Ovary (tissue), 9 donors: Measurements from ENCODE around the gene BCL7A. TPM values are rescaled to one million over a fixed set of nuclear protein-coding genes. Genes with fewer than 3 reads are reported as not detected.

Experiments
- DNase-seq, 5 donors: peaks; one replicate each; pipeline ENCODE4 v3.0.0-alpha.2; 2019 to 2020
- H3K27ac ChIP-seq, 2 donors: fragments of 200-600 bp; one replicate each; pipeline versions ENCODE4 v1.5.1 to v1.8.0; 2019 to 2022
- H3K27me3 ChIP-seq: fragments of 200-600 bp; one replicate; pipeline ENCODE4 v1.8.0; 2022
- H3K36me3 ChIP-seq: fragments of 200-600 bp; sonication (generic); one replicate; pipeline ENCODE4 v1.5.1; 2019
- H3K4me1 ChIP-seq: one replicate; pipeline ENCODE4 v1.8.1; 2013; ENCODE audit warnings: mild to moderate bottlenecking, moderate library complexity; ENCODE audit not compliant: insufficient read depth
- H3K4me3 ChIP-seq: fragments of 200-600 bp; sonication (generic); one replicate; pipeline ENCODE4 v1.5.1; 2017
- H3K9me3 ChIP-seq, 2 donors: fragments of 200-600 bp in 1 of 2; sonication (generic) in 1 of 2; one replicate each; pipeline versions ENCODE4 v1.5.1 to v1.8.1; 2013 to 2019; ENCODE audit warnings: mild to moderate bottlenecking in 1 of 2, moderate library complexity in 1 of 2
- CTCF ChIP-seq, 3 donors: fragments of 450-650 bp in 2 of 3; fragments of 200-600 bp in 1 of 3; IDR thresholded peaks; one replicate each; pipeline versions ENCODE4 v1.5.1 to v1.8.0; 2016 to 2022; ENCODE audit warnings: antibody characterized with exemption in 3 of 3, mild to moderate bottlenecking in 1 of 3
- EP300 ChIP-seq: sonication (generic); formaldehyde crosslinking; IDR thresholded peaks from one replicate; pipeline ENCODE4 v1.6.1; 2017; ENCODE audit warnings: antibody characterized with exemption
- POLR2A ChIP-seq: fragments of 450-650 bp; IDR thresholded peaks from one replicate; pipeline ENCODE4 v1.6.1; 2017; ENCODE audit warnings: antibody characterized with exemption, mild to moderate bottlenecking, moderate library complexity
- WGBS, 3 donors: extraction: QIAGEN DNeasy Blood & Tissue Kit in 1 of 3; methylation state at CpG; one replicate each; pipeline versions ENCODE4 v1.1.5 to v1.1.7; 2013 to 2017; 5-methylcytosine and 5-hydroxymethylcytosine counted together
- intact Hi-C, 4 donors: fragments of 100-400 bp; cut with DNase I; formaldehyde crosslinking; loops; one replicate each; pipeline versions ENCODE4 v1.11.0 to v1.15.1; 2022 to 2023
- polyA plus RNA-seq, 2 donors: library from polyadenylated mRNA; stranded (reverse); fragments of 200-250 nt in 1 of 2; fragments of 350-450 nt in 1 of 2; fragmentation: Illumina TruSeq in 1 of 2; extraction: RNeasy Lipid Tissue Mini Kit (QIAGEN cat#74804) in 1 of 2; gene quantifications; one replicate each; pipeline ENCODE4 v1.2.3, GENCODE V29; 2013 to 2014
- total RNA-seq, 7 donors: library from RNA; depleted of rRNA in 2 of 7; stranded (reverse); fragments of >200 nt in 2 of 7; fragmentation: NEBNext Ultra II Directional in 3 of 7; extraction: Animal tissue kit (Norgen Biotek cat#: 25700) in 3 of 7; gene quantifications; one replicate each; pipeline versions ENCODE4 v1.1.0 to v1.2.4, GENCODE V29; 2016 to 2023
- donor health status: DM: no; HTN: no; CAD: no; lungs with moderate emphysema.
- donor health status: DM: no; HTN: no; CAD: no.
- donor health status: Bipolar disorder and iron deficiency.
- donor health status: DM: yes; HTN: yes; CAD: no.
- donor health status: DM: no; HTN: no; CAD: no.
- donor health status: DM: yes; HTN: yes; CAD: no.

BCL7A gene
- total and polyA plus RNA-seq, 9 donors, result 4.4 to 9.1 (median 6.4) TPM

GRCh38 chr12:122094735-122095631 is 73.3 kb downstream of the BCL7A start:
- H3K27me3 ChIP-seq, result no peaks in the 10 kb centered on the region
- H3K4me3 ChIP-seq, result no peak overlapping the region
- intact Hi-C loops, result no loop called here
- TF ChIP-seq EP300 (no peak), POLR2A (no peak), CTCF (IDR thresholded peaks at IDR 0.05) (no peak)
- H3K36me3 ChIP-seq, result no peaks in the 10 kb centered on the region
- peaks cover 73% of the 10 kb centered on the region for H3K4me1 ChIP-seq
- DNase-seq, result no peak
- no peak overlapping the region for H3K27ac ChIP-seq
- WGBS, 3 donors, result 62 to 67% (median 67%) methylated on average over 10 of the region's 10 CpGs
- H3K9me3 ChIP-seq, result no peaks in the 10 kb centered on the region

GRCh38 chr12:122096014-122096413 is 74.3 kb downstream of the BCL7A start:
- TF ChIP-seq EP300, result no peak
- TF ChIP-seq POLR2A, result no peak
- no peak for TF ChIP-seq CTCF (IDR thresholded peaks at IDR 0.05)
- no peak overlapping the region for H3K4me3 ChIP-seq
- no peak for DNase-seq
- H3K27me3 ChIP-seq, result no peaks in the 10 kb centered on the region
- H3K4me1 ChIP-seq, result peaks cover 72% of the 10 kb centered on the region
- no peaks in the 10 kb centered on the region for H3K9me3 ChIP-seq
- peak overlapping the region in 1 of 2 donors; percentile 78 for H3K27ac ChIP-seq
- WGBS, 3 donors, result 49 to 69% (median 54%) methylated on average over 8 to 9 of the region's 9 CpGs
- H3K36me3 ChIP-seq, result no peaks in the 10 kb centered on the region
- intact Hi-C loops, result no loop called here

- no peak for DNase-seq
- Histone ChIP-seq H3K9me3 (no peaks in the 10 kb centered on the region), H3K4me1 (peaks cover 67% of the 10 kb centered on the region), H3K36me3 (no peaks in the 10 kb centered on the region), H3K27ac (peak overlapping the region in 1 of 2 donors; percentile 78), H3K27me3 (no peaks in the 10 kb centered on the region), H3K4me3 (no peak overlapping the region)
- 26 to 50% (median 38%) methylated on average over 20 of the region's 20 CpGs for WGBS, 3 donors
- intact Hi-C loops, result no loop called here
- TF ChIP-seq POLR2A (no peak), EP300 (no peak), CTCF (IDR thresholded peaks at IDR 0.05) (no peak)
Observed at GRCh38 chr12:122096591-122097149, 75.0 kb downstream of the BCL7A start.

GRCh38 chr12:122097584-122097926 is 75.9 kb downstream of the BCL7A start:
- intact Hi-C loops, result no loop called here
- H3K4me1 ChIP-seq, result peaks cover 61% of the 10 kb centered on the region
- 3 to 18% (median 11%) methylated on average over 2 of the region's 2 CpGs for WGBS, 3 donors

More at GRCh38 chr12:122097584-122097926, 75.9 kb downstream of the BCL7A start:
- H3K9me3 ChIP-seq, result no peaks in the 10 kb centered on the region
- no peaks in the 10 kb centered on the region for H3K27me3 ChIP-seq
- no peak overlapping the region for H3K4me3 ChIP-seq
- H3K27ac ChIP-seq, result peak overlapping the region in 1 of 2 donors; percentile 78
- DNase-seq, result peak in 1 of 5 donors; percentile 61
- TF ChIP-seq CTCF (IDR thresholded peaks at IDR 0.05), result no peak
- no peak for TF ChIP-seq POLR2A
- no peak for TF ChIP-seq EP300
- H3K36me3 ChIP-seq, result no peaks in the 10 kb centered on the region
